ENCODE measurements around the gene ESRRA. TPM values are rescaled to one million over a fixed set of nuclear protein-coding genes. Genes with fewer than 3 reads are reported as not detected.

Gene ESRRA
- total RNA-seq, 2 donors from 2014 or later = 33.4 to 46.0 TPM

GRCh38 chr11:64303109-64304031 is 2.0 kb upstream of the ESRRA start:
- H3K4me1 ChIP-seq (ENCODE audit: control insufficient read depth in 1 of 2, low read depth in 2 of 2) = peaks cover 13 to 45% of the 10 kb centered on the region in 2 donors
- TF ChIP-seq CTCF (IDR thresholded peaks at IDR 0.05) = no peak
- no peak overlapping the region for H3K4me3 ChIP-seq
- no peak for DNase-seq (ENCODE audit: low spot score)
- no peak overlapping the region for H3K27ac ChIP-seq
- H3K9me3 ChIP-seq = no peaks in the 10 kb centered on the region
- peaks cover 2% of the 10 kb centered on the region for H3K27me3 ChIP-seq (replicated peaks; ENCODE audit: insufficient read depth)
- H3K36me3 ChIP-seq = no peaks in the 10 kb centered on the region
- no peak for ATAC-seq (ENCODE audit: insufficient number of reproducible peaks, low FRiP score, low read depth)

DNA sequence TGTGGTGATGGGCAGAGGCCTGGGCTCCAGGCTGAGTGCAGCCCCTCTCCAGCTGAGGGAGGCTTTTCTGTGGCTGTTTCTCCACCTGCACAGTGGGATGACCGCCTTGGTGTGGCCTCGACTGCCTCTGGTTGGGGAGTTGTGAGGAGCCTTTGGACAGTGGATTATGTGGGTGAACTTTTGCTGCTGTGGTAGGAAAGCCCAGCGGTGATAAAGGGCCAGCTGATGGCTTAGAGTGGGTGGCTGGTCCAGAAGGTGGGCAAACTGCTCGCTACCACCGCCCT is 1.4 kb upstream of the ESRRA start:
- no peak for ATAC-seq (ENCODE audit: insufficient number of reproducible peaks, low FRiP score, low read depth)
- Histone ChIP-seq H3K27ac (no peak overlapping the region), H3K4me3 (peak overlapping the region; percentile 92), H3K4me1 (ENCODE audit: control insufficient read depth in 1 of 2, low read depth in 2 of 2) (peaks cover 13 to 44% of the 10 kb centered on the region in 2 donors), H3K36me3 (no peaks in the 10 kb centered on the region), H3K27me3 (replicated peaks; ENCODE audit: insufficient read depth) (no peaks in the 10 kb centered on the region), H3K9me3 (no peaks in the 10 kb centered on the region)
- TF ChIP-seq CTCF (IDR thresholded peaks at IDR 0.05) = no peak
- DNase-seq (ENCODE audit: low spot score) = no peak

- peaks cover 12 to 39% of the 10 kb centered on the region in 2 donors for H3K4me1 ChIP-seq (ENCODE audit: control insufficient read depth in 1 of 2, low read depth in 2 of 2)
- no peaks in the 10 kb centered on the region for H3K36me3 ChIP-seq
- no peaks in the 10 kb centered on the region for H3K27me3 ChIP-seq (replicated peaks; ENCODE audit: insufficient read depth)
- peak; percentile 86 for TF ChIP-seq CTCF (IDR thresholded peaks at IDR 0.05)
- DNase-seq (ENCODE audit: low spot score) (peak; percentile 77), ATAC-seq (ENCODE audit: insufficient number of reproducible peaks, low FRiP score, low read depth) (peak; percentile 14)
- peak overlapping the region; percentile 43 to 64 for H3K27ac ChIP-seq
- H3K4me3 ChIP-seq = peak overlapping the region; percentile 92
- no peaks in the 10 kb centered on the region for H3K9me3 ChIP-seq
Measured at GRCh38 chr11:64304316-64305072, 830 bp upstream of the ESRRA start.

DNA sequence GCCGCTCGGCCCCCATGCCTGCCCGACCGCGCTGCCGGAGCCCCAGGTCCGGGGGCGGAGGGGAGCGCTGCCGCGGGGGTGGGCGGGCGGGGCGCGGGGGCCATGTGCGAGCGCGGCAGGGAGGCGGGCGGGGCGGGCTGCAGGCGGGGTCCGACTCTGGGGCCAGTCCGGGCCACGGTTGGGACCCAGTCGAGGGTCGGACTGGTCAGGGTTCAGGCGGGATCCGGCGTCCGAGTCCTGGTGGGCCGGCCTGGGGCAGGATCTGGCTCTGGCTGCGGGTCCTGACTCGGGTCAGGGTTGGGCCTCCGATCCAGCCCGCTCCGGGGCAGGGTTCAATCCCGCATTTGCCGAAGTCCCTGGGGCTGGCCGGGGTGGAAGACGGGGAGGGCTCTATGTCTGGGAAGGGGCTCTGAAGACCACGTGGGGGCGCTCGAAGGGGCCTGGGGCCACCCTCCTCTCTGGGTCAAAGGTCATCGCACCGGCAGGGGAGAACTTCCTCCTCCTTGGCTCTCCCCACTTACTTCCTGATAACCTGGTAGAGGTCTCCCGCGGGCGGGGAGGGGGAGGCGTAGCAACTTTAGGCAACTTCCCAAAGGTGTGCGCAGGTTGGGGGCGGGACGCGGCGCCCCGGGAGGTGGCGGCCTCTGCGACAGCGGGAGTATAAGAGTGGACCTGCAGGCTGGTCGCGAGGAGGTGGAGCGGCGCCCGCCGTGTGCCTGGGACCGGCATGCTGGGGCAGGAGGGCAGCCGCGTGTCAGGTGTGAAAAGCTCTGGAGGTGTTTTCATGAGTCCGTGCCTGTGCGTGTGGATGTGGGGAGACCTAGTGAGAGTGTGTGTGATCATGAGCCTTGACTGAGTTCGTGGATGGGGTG is 603 bp downstream of the ESRRA start:
- no peaks in the 10 kb centered on the region for H3K36me3 ChIP-seq
- ATAC-seq (ENCODE audit: insufficient number of reproducible peaks, low FRiP score, low read depth) = peak; percentile 1
- no peak for TF ChIP-seq CTCF (IDR thresholded peaks at IDR 0.05)
- H3K27me3 ChIP-seq (replicated peaks; ENCODE audit: insufficient read depth) = no peaks in the 10 kb centered on the region
- H3K4me1 ChIP-seq (ENCODE audit: control insufficient read depth in 1 of 2, low read depth in 2 of 2) = peaks cover under 1 to 25% of the 10 kb centered on the region in 2 donors
- H3K4me3 ChIP-seq = peak overlapping the region; percentile 92
- DNase-seq (ENCODE audit: low spot score) = no peak
- H3K9me3 ChIP-seq = no peaks in the 10 kb centered on the region
- H3K27ac ChIP-seq = peak overlapping the region; percentile 50 to 66

All from thoracic aorta (tissue), 2 donors.